Right renal pelvis (tissue), 4 donors: ENCODE measurements around the gene CALCOCO2. TPM values are rescaled to one million over a fixed set of nuclear protein-coding genes. Genes with fewer than 3 reads are reported as not detected.
"Not testable (repeated sequence)": the region's sequence is repeated elsewhere in the genome, so short reads cannot be mapped to it uniquely, and the experiment has no call there.

Experiments
- DNase-seq, 4 donors: peaks; one replicate each; pipeline ENCODE4 v3.0.0-alpha.2; 2013; ENCODE audit warnings: low read depth in 4 of 4, low spot score in 3 of 4, missing footprints in 1 of 4
- polyA plus RNA-seq, 4 donors: library from polyadenylated mRNA; unstranded; fragments of 120-200 nt; gene quantifications; one replicate each; pipeline ENCODE4 v1.2.1, GENCODE V29; 2013; ENCODE audit not compliant: insufficient read length in 4 of 4

Gene CALCOCO2
- 10 to 100 TPM; 70.1 to 87.4 (median 83.2) TPM for polyA plus RNA-seq

GRCh38 chr17:48830840-48831548 is at the start of gene CALCOCO2:
TSS of gene CALCOCO2 (plus strand) at chr17:48831035. CDS start at chr17:48841708, 10,673 bp downstream.
- DNase-seq, result peak; percentile 86 to 90 (median 88)

- DNase-seq, result no peak
These were observed 43.0 kb upstream of the CALCOCO2 start for GRCh38 chr17:48787828-48788227.

- no peak for DNase-seq
These were observed 40.2 kb upstream of the CALCOCO2 start for GRCh38 chr17:48790607-48791127.

GRCh38 chr17:48791128-48792032 is 39.5 kb upstream of the CALCOCO2 start:
- DNase-seq, result peak; percentile 70 to 80 (median 76)

GRCh38 chr17:48792033-48792798 is 38.6 kb upstream of the CALCOCO2 start:
- DNase-seq, result no peak

- DNase-seq, result peak in 1 of 4 donors; percentile 67
These were observed 35.2 kb upstream of the CALCOCO2 start for GRCh38 chr17:48795444-48796162.

GRCh38 chr17:48796163-48796522 is 34.7 kb upstream of the CALCOCO2 start:
- DNase-seq, result not testable (repeated sequence)

GRCh38 chr17:48799069-48799723 is 31.6 kb upstream of the CALCOCO2 start:
- DNase-seq, result no peak

GRCh38 chr17:48800626-48801217 is 30.1 kb upstream of the CALCOCO2 start:
- no peak for DNase-seq

- no peak for DNase-seq
These were observed 25.9 kb upstream of the CALCOCO2 start for GRCh38 chr17:48804936-48805411.

- no peak for DNase-seq
These were observed 21.7 kb upstream of the CALCOCO2 start for GRCh38 chr17:48809182-48809581.

- no peak for DNase-seq
These were observed 18.8 kb upstream of the CALCOCO2 start for GRCh38 chr17:48812001-48812400.

- DNase-seq, result no peak
These were observed 16.3 kb upstream of the CALCOCO2 start for GRCh38 chr17:48814504-48814903.

GRCh38 chr17:48815311-48815710 is 15.5 kb upstream of the CALCOCO2 start:
- DNase-seq, result no peak

- no peak for DNase-seq
These were observed 14.4 kb upstream of the CALCOCO2 start for GRCh38 chr17:48816438-48816773.

GRCh38 chr17:48816774-48817590 is 13.9 kb upstream of the CALCOCO2 start, which contains the start of gene TTLL6:
TSS of gene TTLL6 (minus strand) at chr17:48817229. CDS start at chr17:48817072, 157 bp downstream.
- peak; percentile 63 to 81 (median 76) for DNase-seq

- DNase-seq, result no peak
These were observed 12.4 kb upstream of the CALCOCO2 start for GRCh38 chr17:48818361-48818841.

- no peak for DNase-seq
These were observed 11.4 kb upstream of the CALCOCO2 start for GRCh38 chr17:48819466-48819865.
